WERI-Rb-1 (cell line): Measurements from ENCODE around the gene TPD52L2.

ENCODE experiments used
- DNase-seq: peaks from one replicate; pipeline ENCODE4 v3.0.0-alpha.2; 2020
- H3K27ac ChIP-seq: fragments of 250-450 bp; sonication (Bioruptor Pico); 2 replicates; pipeline ENCODE4 v1.5.1; 2020; ENCODE audit warnings: mild to moderate bottlenecking, moderate library complexity
- H3K27me3 ChIP-seq: fragments of 250-450 bp; sonication (Bioruptor Pico); 2 replicates; pipeline ENCODE4 v1.5.1; 2021; ENCODE audit warnings: mild to moderate bottlenecking, low read depth, moderate library complexity; ENCODE audit not compliant: insufficient read depth, severe bottlenecking
- H3K36me3 ChIP-seq: fragments of 250-450 bp; sonication (Bioruptor Pico); 2 replicates; pipeline ENCODE4 v1.5.1; 2020; ENCODE audit warnings: mild to moderate bottlenecking, moderate library complexity
- H3K4me3 ChIP-seq: 2 replicates; pipeline ENCODE4 v1.5.1; 2011; ENCODE audit warnings: low read depth, mild to moderate bottlenecking, control low read depth, low read length
- H3K9me3 ChIP-seq: fragments of 250-450 bp; sonication (Bioruptor Pico); 2 replicates; pipeline ENCODE4 v1.5.1; 2021; ENCODE audit warnings: mild to moderate bottlenecking, moderate library complexity; ENCODE audit not compliant: severe bottlenecking
- CTCF ChIP-seq: IDR thresholded peaks from 2 replicates; pipeline ENCODE4 v1.5.1; 2011; ENCODE audit warnings: low read depth, mild to moderate bottlenecking, control low read depth, inconsistent platforms, low read length

The TPD52L2 gene

GRCh38 chr20:63881451-63882226 lies 16.6 kb downstream of the TPD52L2 start:
- Histone ChIP-seq H3K27ac (no peak overlapping the region), H3K4me3 (no peak overlapping the region), H3K9me3 (no peaks in the 10 kb centered on the region), H3K36me3 (no peaks in the 10 kb centered on the region), H3K27me3 (no peaks in the 10 kb centered on the region)
- no peak for TF ChIP-seq CTCF
- DNase-seq, result no peak

DNA sequence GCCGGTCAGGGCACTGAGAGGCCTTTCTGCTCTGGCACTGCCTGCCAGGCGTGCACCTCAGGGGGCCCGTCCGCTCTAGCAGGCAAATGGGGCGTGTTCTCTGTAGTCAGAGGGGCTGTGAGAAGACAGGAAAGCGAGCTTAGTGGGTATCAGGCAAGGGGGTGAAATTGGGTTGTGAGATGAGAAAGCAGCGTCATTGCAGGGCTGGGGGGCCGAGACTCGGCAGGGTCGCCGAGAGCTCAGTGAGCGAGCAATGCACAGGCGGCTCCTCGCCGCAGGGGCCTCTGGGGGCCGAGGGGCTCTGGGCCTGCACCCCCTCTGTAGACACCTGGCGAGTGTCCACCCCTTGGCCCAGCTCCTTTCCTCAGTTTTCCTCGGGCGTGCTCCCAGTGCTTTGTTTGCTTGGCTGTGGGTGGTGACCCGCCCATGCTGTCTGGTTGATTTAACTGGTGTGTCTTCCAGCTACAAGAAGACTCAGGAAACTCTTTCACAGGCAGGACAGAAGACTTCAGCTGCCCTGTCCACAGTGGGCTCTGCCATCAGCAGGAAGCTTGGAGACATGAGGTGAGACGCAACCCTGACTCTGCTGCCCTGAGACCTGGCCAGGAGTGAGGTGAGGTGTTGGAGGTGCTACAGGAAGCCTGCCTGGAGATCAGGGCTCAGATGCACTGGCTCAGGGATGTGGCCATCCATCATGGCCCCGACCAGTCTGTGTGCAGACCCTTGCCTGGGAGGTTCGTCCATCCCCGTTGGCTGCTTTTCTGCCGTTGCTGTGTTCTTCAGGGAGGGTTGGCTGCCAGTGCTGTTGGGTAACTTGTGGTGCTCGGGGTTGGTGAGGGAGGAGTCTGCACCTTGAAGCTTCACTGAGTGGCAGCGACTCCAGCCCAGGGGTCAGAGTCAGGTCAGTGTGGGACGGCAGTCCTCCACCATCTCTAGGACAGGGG lies 17.5 kb downstream of the TPD52L2 start:
- Histone ChIP-seq H3K36me3 (no peaks in the 10 kb centered on the region), H3K27me3 (no peaks in the 10 kb centered on the region), H3K27ac (no peak overlapping the region), H3K9me3 (no peaks in the 10 kb centered on the region), H3K4me3 (no peak overlapping the region)
- DNase-seq, result no peak
- no peak for TF ChIP-seq CTCF

- Histone ChIP-seq H3K36me3 (no peaks in the 10 kb centered on the region), H3K9me3 (no peaks in the 10 kb centered on the region), H3K27ac (no peak overlapping the region), H3K4me3 (no peak overlapping the region), H3K27me3 (no peaks in the 10 kb centered on the region)
- TF ChIP-seq CTCF, result no peak
- no peak for DNase-seq
Observed at GRCh38 chr20:63883201-63883593, 18.1 kb downstream of the TPD52L2 start.

- Histone ChIP-seq H3K9me3 (no peaks in the 10 kb centered on the region), H3K27me3 (no peaks in the 10 kb centered on the region), H3K4me3 (no peak overlapping the region), H3K36me3 (no peaks in the 10 kb centered on the region), H3K27ac (no peak overlapping the region)
- TF ChIP-seq CTCF, result no peak
- DNase-seq, result no peak
Observed at GRCh38 chr20:63884506-63885263, 19.6 kb downstream of the TPD52L2 start.

- H3K27me3 ChIP-seq, result no peaks in the 10 kb centered on the region
- no peak for DNase-seq
- H3K36me3 ChIP-seq, result no peaks in the 10 kb centered on the region
- no peaks in the 10 kb centered on the region for H3K9me3 ChIP-seq
- H3K4me3 ChIP-seq, result no peak overlapping the region
- no peak overlapping the region for H3K27ac ChIP-seq
- TF ChIP-seq CTCF, result no peak
Observed at GRCh38 chr20:63885264-63886053, 20.4 kb downstream of the TPD52L2 start.
